Measurements from ENCODE around the gene ZNF330.

- no peak for TF ChIP-seq CTCF (IDR thresholded peaks at IDR 0.05 in 8 of 11, conservative IDR thresholded peaks at IDR 0.05 in 3 of 11)
- TF ChIP-seq POLR2AphosphoS5 (IDR thresholded peaks at IDR 0.05), result no peak
- no peak for TF ChIP-seq POLR2A (IDR thresholded peaks at IDR 0.05)
These were observed 23.7 kb downstream of the ZNF330 start for GRCh38 chr4:141244419-141244818.

Data from spleen (tissue), 7 donors.